Measurements from ENCODE around the gene CWC22.
"Not testable (repeated sequence)": the region's sequence is repeated elsewhere in the genome, so short reads cannot be mapped to it uniquely, and the experiment has no call there.

CWC22 gene

GRCh38 chr2:180003073-180003472 lies 4.0 kb downstream of the CWC22 start:
- no peak for DNase-seq (ENCODE audit: low read depth)

DNA sequence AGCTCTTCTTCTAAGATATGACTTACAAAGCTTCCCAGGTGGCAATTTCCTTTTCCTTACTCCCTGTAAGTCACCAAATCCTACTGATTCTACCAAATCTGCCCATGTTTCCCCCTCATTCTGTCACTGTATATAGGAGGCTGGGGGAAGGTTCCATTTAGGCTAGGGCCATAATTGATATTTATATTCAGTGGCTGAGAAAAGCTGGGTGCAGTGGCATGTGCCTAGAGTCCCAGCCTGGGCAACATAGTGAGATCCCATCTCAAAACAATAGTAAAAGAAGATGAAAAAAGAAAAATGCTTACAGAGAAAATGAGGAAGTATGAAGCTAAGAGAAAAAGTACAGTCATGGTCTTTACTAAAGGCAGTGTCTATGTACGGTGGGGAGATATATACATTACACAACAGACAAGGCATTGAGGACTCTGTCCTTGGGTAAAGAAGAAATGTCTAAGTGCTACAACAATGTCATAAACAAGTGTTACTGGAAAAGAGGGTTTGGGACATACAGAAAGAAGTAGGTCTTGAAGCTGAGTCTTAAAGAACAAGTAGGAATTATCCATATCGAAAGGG lies 4.8 kb downstream of the CWC22 start:
- no peak for DNase-seq (ENCODE audit: low read depth)

DNA sequence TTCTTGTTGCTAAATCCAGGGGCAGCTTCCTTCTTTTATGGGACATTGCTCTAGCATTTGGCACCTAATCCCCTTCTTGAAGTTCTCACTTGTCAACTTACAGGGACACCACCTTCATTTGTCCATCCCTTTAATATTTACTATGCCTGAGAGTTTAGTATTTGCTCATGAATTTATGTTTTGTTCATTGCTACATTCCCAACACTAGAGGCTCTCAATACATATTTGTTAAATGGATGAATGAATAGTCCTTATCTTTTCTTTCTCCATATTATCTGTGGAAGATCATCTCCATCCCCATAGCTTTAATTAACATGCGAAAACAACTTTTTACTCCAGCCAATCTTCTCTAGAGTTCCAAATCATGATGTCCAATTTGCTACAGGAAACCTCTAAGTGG lies 5.4 kb downstream of the CWC22 start:
- no peak for DNase-seq (ENCODE audit: low read depth)

GRCh38 chr2:180000434-180000833 lies 6.7 kb downstream of the CWC22 start:
- DNase-seq (ENCODE audit: low read depth): no peak

DNA sequence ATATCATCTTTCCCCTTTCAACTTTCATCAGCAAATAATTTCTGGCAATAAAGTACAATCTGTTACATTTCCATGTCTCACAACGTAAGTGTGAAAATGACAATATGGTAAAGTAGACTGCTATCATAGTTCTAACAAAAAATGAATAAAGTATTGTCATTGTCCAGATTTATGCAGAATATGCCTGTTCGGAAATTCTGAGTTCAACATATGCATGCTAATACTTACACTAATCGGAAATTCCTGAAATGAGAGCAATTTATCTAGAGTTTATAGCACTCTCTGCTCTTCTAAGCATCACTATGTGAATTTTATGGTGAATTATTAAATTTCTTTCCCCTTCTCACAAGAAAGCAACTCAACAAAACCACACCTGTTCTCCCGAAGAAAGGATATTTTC lies 8.1 kb downstream of the CWC22 start:
- DNase-seq (ENCODE audit: low read depth): no peak

GRCh38 chr2:179995741-179996515 lies 11.2 kb downstream of the CWC22 start:
- DNase-seq (ENCODE audit: low read depth): no peak

- no peak for DNase-seq (ENCODE audit: low read depth)
Observed at GRCh38 chr2:179991344-179991743, 15.8 kb downstream of the CWC22 start.

- no peak for DNase-seq (ENCODE audit: low read depth)
Observed at GRCh38 chr2:179990676-179991317, 16.3 kb downstream of the CWC22 start.

DNA sequence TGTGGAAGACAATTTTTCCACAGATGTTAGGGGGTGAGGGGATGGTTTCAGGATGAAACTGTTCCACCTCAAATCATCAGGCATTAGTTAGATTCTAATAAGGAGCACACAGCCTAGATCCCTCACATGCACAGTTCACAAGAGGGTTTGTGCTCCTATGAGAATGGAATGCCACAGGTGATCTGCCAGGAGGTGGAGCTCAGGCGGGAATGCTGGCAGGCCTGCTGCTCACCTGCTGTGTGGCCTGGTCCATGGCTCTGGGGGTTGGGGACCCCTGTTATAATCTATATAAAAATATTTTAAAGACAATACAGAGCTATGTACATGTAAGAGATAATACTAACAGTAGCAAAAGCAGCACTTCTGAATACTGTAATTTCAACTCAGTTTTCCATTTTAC lies 19.2 kb downstream of the CWC22 start:
- DNase-seq (ENCODE audit: low read depth): no peak

DNA sequence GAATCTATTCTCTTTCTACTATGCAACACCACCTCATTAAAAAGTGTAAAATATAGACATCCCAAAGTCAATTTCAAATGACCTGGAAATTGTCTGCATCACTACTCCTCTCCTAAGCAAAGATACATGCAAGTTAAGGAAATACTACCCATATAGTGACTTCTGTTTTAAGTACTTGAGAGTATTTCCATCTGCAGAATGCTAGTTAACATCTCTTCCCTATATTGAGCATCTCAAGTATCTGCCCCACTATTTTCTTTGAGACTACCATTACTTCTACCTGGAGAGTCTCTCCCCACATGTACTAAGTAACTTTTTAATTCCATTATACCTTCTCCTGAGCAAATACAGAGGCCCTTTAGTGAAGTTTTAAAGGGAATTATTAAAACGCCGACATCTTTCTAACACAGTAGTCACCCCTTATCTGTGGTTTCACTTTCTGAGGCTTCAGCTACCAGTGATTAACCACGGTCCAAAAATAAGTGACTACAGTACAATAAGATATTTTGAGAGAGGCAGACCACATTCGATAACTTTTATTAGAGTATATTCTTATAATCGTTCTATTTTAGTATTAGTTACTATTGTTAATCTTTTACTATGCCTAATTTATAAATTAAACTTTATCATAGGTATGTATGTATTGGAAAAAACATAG lies 21.8 kb downstream of the CWC22 start:
- DNase-seq (ENCODE audit: low read depth): no peak

DNA sequence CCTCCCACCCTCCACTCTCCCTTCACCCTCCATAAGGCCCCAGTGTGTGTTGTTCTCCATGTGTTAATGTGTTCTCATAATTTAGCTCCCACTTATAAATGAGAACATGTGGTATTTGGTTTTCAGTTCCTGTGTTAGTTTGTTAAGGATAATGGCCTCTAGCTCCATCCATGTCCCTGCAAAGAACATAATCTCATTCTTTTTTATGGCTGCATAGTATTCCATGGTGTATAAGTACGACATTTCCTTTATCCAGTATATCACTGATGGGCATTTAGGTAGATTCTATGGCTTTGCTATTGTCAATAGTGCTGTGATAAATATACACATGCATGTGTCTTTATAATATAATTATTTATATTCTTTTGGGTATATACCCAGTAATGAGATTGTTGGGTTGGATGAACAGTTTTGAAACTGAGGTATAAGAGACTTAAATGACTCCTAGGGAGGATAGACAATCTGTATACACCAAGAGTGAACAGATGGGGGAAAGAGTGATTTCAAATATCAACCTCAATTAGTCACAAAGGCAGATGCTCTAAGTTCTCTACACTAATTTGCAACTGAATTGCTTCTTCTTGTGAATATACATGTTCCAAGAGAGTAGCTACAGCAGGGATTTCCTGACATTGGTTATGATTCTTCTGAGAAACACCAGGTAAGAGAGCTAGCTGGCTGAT lies 23.7 kb downstream of the CWC22 start:
- no peak for DNase-seq (ENCODE audit: low read depth)

- no peak for DNase-seq (ENCODE audit: low read depth)
Observed at GRCh38 chr2:179981085-179981484, 26.0 kb downstream of the CWC22 start.

GRCh38 chr2:179974761-179975160 lies 32.3 kb downstream of the CWC22 start:
- no peak for DNase-seq (ENCODE audit: low read depth)

DNA sequence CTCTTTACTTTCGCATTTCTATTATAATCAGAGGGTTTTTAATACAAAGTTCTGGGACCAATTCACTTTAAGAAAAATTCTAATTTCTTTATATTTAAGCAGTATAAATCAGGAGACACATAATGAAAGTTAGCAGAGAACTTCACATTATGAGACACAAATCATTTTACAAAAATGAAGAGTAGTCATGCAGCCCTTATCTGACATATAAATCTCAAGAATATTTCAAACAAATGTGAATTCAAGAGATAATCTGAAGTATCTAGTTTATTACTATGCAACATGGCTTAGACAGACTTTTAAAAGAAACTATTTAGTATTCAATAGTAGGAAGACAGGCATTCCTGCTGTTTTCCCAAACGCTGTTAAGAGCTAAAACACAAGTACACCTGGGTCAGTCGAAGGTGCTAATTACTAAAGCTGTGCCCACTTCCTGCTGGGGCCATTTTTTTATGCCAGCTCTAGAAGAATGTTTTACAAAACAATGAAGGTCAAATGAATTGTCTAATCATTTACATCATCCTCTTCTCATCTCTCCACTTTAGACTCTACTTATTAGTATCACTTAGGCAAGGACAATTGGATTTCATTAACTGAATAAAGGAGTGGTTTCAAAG lies 40.2 kb downstream of the CWC22 start:
- DNase-seq (ENCODE audit: low read depth): no peak

DNA sequence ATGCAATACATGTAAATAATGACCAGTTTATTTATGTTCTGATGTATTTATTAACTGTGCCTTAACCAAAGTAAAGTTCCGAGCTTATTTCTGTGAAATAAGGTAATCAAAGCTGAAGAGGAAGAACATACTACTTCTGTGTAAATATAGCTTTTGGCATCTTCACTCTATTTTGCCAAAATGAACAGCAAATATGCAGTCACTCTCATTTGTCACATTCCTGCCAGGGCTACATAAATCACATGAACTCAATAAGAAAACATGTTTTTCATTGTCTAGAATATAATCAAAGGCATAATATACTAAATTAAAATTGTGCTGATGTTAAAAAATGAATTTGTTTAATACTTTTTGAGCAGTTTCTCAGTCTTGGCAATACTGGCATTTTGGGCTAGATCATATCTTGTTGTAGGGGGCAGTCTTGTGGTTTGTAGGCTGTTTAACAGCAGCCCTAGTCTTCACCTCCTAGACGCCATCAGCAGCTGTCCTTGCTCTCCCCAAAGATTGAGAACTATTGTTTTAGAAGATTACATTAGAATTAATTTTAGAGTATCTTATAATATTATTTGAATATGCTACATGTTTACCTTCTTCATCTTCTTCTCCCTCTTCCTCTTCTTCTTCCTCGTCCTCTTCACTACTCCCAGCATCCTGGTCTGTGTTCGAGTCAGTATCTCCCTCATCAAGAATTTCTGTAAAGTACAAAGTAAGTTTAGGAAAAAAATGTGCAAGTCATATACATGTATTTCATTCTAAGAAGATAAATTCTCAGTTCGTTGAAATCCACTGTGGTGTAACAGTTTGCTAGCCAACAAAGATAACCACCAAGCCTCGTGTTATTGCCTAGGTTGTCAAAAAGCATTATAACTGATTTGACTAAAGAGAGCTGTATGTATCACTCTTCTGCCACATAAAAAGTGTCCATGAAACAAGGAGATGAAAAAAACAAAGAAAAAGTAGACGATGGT lies 41.5 kb downstream of the CWC22 start:
- DNase-seq (ENCODE audit: low read depth): no peak

DNA sequence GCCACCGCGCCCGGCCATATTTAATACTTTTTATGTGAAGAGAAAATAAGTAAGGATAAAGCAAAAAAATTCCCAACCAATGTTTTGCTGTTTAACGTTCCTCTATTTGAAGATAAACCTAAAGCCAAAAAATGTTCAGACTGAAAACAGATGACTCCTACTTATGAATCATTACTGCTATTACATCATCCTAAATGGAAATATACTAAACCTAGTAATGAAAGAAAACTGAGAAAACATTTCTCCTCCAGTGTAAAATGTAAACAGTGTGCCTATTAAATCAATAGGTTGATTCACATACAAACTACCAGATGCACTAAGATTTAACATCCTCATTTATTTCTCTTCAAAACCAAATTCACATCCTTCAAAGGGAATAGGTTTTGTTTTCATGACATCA lies 43.5 kb downstream of the CWC22 start:
- no peak for DNase-seq (ENCODE audit: low read depth)

DNA sequence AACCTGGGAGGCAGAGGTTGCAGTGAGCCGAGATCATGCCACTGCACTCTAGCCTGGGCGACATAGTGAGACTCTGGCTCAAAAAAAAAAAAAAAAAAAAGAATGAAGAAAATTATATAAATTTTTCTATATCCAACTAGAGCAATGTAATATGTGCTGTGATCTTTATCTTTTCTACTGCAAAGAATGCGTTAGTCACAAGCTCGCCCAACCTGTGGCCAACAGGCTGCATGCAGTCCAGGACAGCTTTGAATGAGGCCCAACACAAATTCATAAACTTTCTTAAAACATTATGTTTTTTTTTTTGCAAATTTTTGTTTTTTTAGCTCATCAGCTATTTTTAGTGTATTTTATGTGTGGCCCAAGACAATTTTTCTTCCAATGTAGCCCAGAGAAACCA lies 48.8 kb downstream of the CWC22 start:
- DNase-seq (ENCODE audit: low read depth): not testable (repeated sequence)

GRCh38 chr2:179954026-179954425 lies 53.1 kb downstream of the CWC22 start:
- DNase-seq (ENCODE audit: low read depth): no peak

GRCh38 chr2:179953359-179953758 lies 53.7 kb downstream of the CWC22 start:
- no peak for DNase-seq (ENCODE audit: low read depth)

GRCh38 chr2:179952658-179953057 lies 54.4 kb downstream of the CWC22 start:
- no peak for DNase-seq (ENCODE audit: low read depth)

GRCh38 chr2:179951680-179952079 lies 55.4 kb downstream of the CWC22 start:
- DNase-seq (ENCODE audit: low read depth): no peak

Data from stimulated activated CD8-positive, alpha-beta memory T cell treated with anti-CD3 and anti-CD28 coated beads, Interleukin-12 subunit alpha, Interleukin-12 subunit beta, amount 100 ng/mL, for 4 hours (primary cell).